ENCODE results near the gene TBC1D22A. TPM values are rescaled to one million over a fixed set of nuclear protein-coding genes. Genes with fewer than 3 reads are reported as not detected.

Gene TBC1D22A
- total and polyA plus RNA-seq, 8 donors = 12.0 to 17.6 (median 15.3) TPM

DNA sequence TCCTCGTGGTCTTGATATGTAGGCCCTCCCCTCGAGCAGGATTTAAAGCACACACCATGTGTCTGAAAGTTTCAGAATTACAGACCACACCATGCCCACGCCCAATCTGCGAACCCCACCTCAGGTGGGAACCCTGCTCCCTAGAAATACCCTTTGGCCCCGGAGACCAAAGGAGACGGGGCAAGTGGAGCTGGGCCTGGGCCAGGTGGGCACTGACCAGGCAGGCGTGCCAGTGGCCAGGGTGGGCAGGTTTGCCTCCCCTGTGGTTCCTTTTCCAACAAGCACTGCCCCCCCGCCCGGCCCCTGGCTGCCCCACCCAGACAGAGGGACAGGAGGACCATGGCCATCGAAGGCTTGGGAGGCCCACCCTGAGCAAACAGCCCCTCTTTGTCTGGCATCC, 400.4 kb downstream of the TBC1D22A start:
- Histone ChIP-seq H3K27ac (no peak overlapping the region), H3K36me3 (no peaks in the 10 kb centered on the region), H3K4me3 (no peak overlapping the region), H3K9me3 (no peaks in the 10 kb centered on the region), H3K27me3 (no peaks in the 10 kb centered on the region), H3K4me1 (no peaks in the 10 kb centered on the region)
- TF ChIP-seq, protein P1, sequence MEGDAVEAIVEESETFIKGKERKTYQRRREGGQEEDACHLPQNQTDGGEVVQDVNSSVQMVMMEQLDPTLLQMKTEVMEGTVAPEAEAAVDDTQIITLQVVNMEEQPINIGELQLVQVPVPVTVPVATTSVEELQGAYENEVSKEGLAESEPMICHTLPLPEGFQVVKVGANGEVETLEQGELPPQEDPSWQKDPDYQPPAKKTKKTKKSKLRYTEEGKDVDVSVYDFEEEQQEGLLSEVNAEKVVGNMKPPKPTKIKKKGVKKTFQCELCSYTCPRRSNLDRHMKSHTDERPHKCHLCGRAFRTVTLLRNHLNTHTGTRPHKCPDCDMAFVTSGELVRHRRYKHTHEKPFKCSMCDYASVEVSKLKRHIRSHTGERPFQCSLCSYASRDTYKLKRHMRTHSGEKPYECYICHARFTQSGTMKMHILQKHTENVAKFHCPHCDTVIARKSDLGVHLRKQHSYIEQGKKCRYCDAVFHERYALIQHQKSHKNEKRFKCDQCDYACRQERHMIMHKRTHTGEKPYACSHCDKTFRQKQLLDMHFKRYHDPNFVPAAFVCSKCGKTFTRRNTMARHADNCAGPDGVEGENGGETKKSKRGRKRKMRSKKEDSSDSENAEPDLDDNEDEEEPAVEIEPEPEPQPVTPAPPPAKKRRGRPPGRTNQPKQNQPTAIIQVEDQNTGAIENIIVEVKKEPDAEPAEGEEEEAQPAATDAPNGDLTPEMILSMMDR (IDR thresholded peaks at IDR 0.05) = no peak
- DNase-seq = peak in 4 of 6 donors; percentile 3 to 62 (median 27)
- no peak for FAIRE-seq
- 83 to 95% methylated on average over 10 of the region's 10 CpGs for WGBS, 2 donors
- ATAC-seq = no peak
- intact Hi-C loops (cut with DNase I) = no loop called here

DNA sequence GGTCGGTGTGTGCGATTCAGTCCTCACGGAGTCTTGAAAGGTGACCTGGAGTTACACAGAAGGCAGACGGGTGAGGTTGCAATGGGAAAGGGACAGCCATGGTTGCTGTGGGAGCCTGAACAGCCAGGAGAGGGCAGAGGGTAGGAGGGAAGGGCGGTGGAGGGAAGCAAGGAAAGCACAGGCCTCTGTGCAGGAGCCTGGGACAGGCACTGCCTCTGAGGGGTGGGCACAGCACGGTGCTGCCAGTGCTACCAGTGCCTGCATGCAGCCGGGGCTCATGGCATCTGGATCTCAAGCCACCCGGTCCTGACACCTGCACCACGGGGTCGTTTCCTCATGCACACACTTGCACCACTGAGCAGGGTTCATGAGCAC, 401.0 kb downstream of the TBC1D22A start:
- DNase-seq (peak in 3 of 6 donors; percentile 9 to 50 (median 43)), FAIRE-seq (no peak), ATAC-seq (no peak)
- Histone ChIP-seq H3K4me3 (no peak overlapping the region), H3K9me3 (no peaks in the 10 kb centered on the region), H3K4me1 (no peaks in the 10 kb centered on the region), H3K27ac (no peak overlapping the region), H3K27me3 (no peaks in the 10 kb centered on the region), H3K36me3 (no peaks in the 10 kb centered on the region)
- TF ChIP-seq, protein P1 (IDR thresholded peaks at IDR 0.05) = no peak
- intact Hi-C loops (cut with DNase I) = no loop called here
- WGBS, 2 donors = 90 to 92% methylated on average over 10 of the region's 10 CpGs

DNA sequence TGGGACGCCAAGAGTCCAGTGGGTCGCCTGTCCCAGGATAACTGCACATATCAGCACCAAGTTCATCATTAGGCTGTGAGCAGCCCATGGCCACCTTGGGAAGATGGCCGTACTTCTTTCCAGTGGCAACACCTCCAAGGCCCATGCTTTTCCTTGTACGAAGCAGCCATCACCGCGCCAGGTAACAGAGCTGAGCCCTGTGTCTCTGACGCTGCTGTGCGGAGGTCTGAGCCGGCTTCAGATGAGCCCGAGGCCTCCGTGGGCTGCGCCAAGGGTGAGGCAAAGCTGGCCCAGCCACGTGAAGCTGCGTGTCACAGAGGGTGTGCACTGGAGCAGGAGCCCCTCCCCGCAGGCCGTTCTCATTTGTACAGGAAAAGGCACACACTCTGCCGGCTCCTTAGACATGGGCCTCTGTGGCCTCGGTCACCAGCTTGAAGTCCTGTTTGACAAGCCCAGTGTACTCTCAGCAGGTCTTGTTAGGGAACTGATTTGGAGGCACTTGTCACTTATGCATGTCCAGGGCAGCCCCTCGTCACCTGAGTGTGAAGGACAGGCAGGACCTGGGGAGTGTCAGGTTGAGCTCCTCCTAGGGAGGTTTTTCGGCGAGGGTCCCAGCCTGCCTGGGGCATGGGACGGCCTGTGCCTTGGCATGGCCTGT, 401.5 kb downstream of the TBC1D22A start:
- H3K27ac ChIP-seq = no peak overlapping the region
- DNase-seq = peak in 3 of 6 donors; percentile 12 to 55 (median 51)
- TF ChIP-seq, protein P1 (IDR thresholded peaks at IDR 0.05) = no peak

DNA sequence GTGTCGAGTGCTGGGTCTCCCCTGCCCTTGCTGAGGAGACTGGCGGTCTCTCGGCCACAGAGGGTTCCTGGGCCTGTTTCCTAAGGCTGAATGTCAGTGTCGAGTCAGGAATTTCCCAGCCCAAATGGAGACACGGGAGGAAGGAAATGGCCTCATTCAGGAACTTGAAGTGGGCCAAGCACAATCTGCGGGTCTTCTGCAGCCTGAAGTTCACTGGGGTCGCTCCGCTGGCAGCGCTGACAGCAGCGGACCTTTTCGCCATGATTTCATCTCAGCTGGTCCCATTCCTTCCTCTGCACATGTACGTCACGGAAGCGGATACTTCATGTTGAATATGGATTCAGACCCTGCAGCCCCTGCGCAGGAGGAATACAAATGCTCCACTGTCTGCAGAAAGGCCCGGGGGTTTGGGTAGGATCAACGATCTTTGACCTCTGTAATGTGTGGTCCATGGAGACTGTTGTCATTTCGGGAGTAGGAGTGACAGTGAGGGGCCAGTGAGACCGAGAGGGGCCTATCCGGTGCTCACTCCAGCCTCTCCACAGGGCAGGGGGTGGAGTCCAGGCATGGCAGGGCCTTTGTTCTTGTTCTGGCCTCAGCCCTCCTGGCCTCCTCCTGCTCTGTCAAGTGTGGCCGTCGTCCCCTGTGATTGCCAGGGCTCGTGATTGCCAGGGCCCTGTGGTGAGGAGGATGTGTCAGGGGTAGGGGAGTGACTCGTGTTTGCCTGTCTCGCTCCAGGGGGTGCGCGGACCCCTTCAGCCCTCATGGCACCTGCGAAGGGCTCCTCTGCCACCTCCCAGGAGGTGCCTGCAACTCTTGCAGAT, 402.3 kb downstream of the TBC1D22A start:
- TF ChIP-seq, protein P1 (IDR thresholded peaks at IDR 0.05) = no peak
- Histone ChIP-seq H3K4me1 (no peaks in the 10 kb centered on the region), H3K27me3 (no peaks in the 10 kb centered on the region), H3K36me3 (no peaks in the 10 kb centered on the region), H3K27ac (no peak overlapping the region), H3K9me3 (no peaks in the 10 kb centered on the region), H3K4me3 (no peak overlapping the region)
- FAIRE-seq = no peak
- intact Hi-C loops (cut with DNase I) = no loop called here
- 87 to 91% methylated on average over 28 of the region's 28 CpGs for WGBS, 2 donors
- ATAC-seq = no peak
- peak in 3 of 6 donors; percentile 8 to 69 (median 41) for DNase-seq

More for the DNA sequence above, 401.5 kb downstream of the TBC1D22A start:
- intact Hi-C loops (cut with DNase I) = no loop called here
- ATAC-seq (no peak), FAIRE-seq (no peak)
- no peaks in the 10 kb centered on the region for H3K4me1 ChIP-seq
- no peaks in the 10 kb centered on the region for H3K27me3 ChIP-seq
- no peaks in the 10 kb centered on the region for H3K36me3 ChIP-seq
- H3K9me3 ChIP-seq = no peaks in the 10 kb centered on the region
- 88 to 90% methylated on average over 22 of the region's 22 CpGs for WGBS, 2 donors
- H3K4me3 ChIP-seq = no peak overlapping the region
